ENCODE results near the gene DNM2.

DNM2 gene

GRCh38 chr19:10766049-10766623 is 48.3 kb downstream of the DNM2 start:
- TF ChIP-seq ZFX (IDR thresholded peaks at IDR 0.05) = no peak
- no peak for TF ChIP-seq CTCF (conservative IDR thresholded peaks at IDR 0.05)
- peak overlapping the region; percentile 19 for H3K27ac ChIP-seq

GRCh38 chr19:10766671-10767201 is 48.9 kb downstream of the DNM2 start:
- no peak for TF ChIP-seq CTCF (conservative IDR thresholded peaks at IDR 0.05)
- TF ChIP-seq ZFX (IDR thresholded peaks at IDR 0.05) = no peak
- peak overlapping the region; percentile 19 for H3K27ac ChIP-seq

- no peak overlapping the region for H3K27ac ChIP-seq
- no peak for TF ChIP-seq CTCF (conservative IDR thresholded peaks at IDR 0.05)
- TF ChIP-seq ZFX (IDR thresholded peaks at IDR 0.05) = no peak
These were observed 49.8 kb downstream of the DNM2 start for GRCh38 chr19:10767726-10768125.

- TF ChIP-seq ZFX (IDR thresholded peaks at IDR 0.05) (no peak), CTCF (conservative IDR thresholded peaks at IDR 0.05) (no peak)
- H3K27ac ChIP-seq = no peak overlapping the region
These were observed 50.5 kb downstream of the DNM2 start for GRCh38 chr19:10768369-10768768.

GRCh38 chr19:10768936-10769335 is 51.1 kb downstream of the DNM2 start:
- TF ChIP-seq ZFX (IDR thresholded peaks at IDR 0.05) (no peak), CTCF (conservative IDR thresholded peaks at IDR 0.05) (no peak)
- no peak overlapping the region for H3K27ac ChIP-seq

GRCh38 chr19:10769533-10770491 is 51.9 kb downstream of the DNM2 start:
- no peak overlapping the region for H3K27ac ChIP-seq
- TF ChIP-seq ZFX (IDR thresholded peaks at IDR 0.05) = no peak

- H3K27ac ChIP-seq = no peak overlapping the region
These were observed 56.1 kb downstream of the DNM2 start for GRCh38 chr19:10773969-10774368.

More at GRCh38 chr19:10773969-10774368, 56.1 kb downstream of the DNM2 start:
- no peak for TF ChIP-seq ZFX (IDR thresholded peaks at IDR 0.05)
- no peak for TF ChIP-seq CTCF (conservative IDR thresholded peaks at IDR 0.05)
